Measurements from ENCODE around the gene RFXAP.

Gene RFXAP

DNA sequence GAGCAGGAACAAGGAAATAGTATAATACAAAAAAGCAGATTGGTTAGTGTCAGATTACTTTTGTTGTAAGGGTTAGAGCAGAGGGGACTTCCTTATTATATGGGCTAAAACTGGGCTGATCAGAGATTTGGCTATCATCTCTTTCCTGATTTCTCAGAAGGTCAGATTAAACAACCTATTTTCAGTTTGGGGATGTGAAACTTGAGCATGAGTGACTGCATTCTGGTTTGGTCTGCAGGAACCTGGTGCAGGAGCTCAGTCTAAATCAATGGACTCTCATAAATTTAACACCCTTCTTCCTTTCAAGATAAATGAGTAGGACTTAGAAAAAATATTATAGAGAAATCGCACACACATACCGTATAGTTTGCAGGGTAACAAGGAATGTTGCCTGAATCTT lies 12.9 kb upstream of the RFXAP start:
- peak overlapping the region; percentile 24 to 80 (median 61); a peak in 21 of 22 replicates for H3K4me2 ChIP-seq
- H3K9ac ChIP-seq: peak overlapping the region in 2 of 11 experiments; percentile 4 to 25; a peak in 1 of 22 replicates
- no peak for TF ChIP-seq Cebpa-rat (IDR thresholded peaks at IDR 0.05)
- H3K27me3 ChIP-seq: no peaks in the 10 kb centered on the region
- H3K36me3 ChIP-seq: no peaks in the 10 kb centered on the region
- no peaks in the 10 kb centered on the region for H3K9me3 ChIP-seq (replicated peaks in 1 of 11)
- no peaks in the 10 kb centered on the region for H4K20me1 ChIP-seq
- H3K4me1 ChIP-seq: peaks cover 28 to 37% (median 35%) of the 10 kb centered on the region in 10 experiments
- H3K4me3 ChIP-seq: no peak overlapping the region
- peak overlapping the region in 7 of 11 experiments; percentile 11 to 54 (median 38); a peak in 8 of 22 replicates for H3K27ac ChIP-seq

DNA sequence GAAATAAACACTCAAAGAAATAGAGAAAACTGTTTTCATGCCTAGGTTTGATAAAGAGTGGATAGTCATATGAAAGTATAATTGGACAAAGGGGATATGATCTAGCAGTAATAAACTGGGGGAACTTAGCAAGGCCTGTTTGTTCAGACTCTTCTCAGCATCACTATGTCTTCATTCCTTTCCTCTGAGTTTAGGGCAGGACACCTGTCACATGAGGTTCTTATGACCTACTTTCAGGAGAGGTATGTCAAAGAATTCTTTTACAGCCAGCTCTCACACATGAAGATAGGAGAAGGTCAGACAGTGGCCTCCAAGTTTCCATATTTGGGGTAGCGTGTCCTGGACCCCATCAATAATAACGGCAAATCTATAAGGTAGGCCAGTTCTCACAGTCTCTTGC lies 11.4 kb upstream of the RFXAP start:
- H3K4me3 ChIP-seq: no peak overlapping the region
- no peak overlapping the region for H3K4me2 ChIP-seq
- no peak overlapping the region for H3K9ac ChIP-seq
- peaks cover 28 to 37% (median 35%) of the 10 kb centered on the region in 10 experiments for H3K4me1 ChIP-seq
- no peak overlapping the region for H3K27ac ChIP-seq
- H4K20me1 ChIP-seq: no peaks in the 10 kb centered on the region
- H3K9me3 ChIP-seq (replicated peaks in 1 of 11): no peaks in the 10 kb centered on the region
- H3K27me3 ChIP-seq: no peaks in the 10 kb centered on the region
- TF ChIP-seq Cebpa-rat (IDR thresholded peaks at IDR 0.05): no peak
- H3K36me3 ChIP-seq: no peaks in the 10 kb centered on the region

DNA sequence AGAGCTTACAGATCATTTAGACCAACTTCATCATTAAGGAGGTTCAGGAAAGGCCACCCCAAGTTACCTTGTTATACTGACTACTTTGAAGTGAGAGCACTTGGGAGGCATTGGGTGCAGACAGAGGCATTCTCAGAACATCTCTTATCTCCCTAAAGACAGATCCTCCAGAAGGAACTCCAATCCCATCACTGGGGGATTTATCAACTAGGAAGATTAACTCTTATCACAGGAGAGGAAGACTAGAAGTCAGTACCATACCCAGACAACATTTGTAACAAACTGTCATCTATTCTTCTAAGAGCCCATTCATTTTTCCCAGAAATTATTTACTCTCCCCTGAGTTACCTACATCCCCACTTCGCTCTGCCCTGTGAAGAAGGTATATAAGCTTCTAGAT lies 5.8 kb upstream of the RFXAP start:
- no peak for TF ChIP-seq Cebpa-rat (IDR thresholded peaks at IDR 0.05)
- no peak overlapping the region for H3K4me3 ChIP-seq
- peaks cover under 1 to 11% (median 7%) of the 10 kb centered on the region in 10 experiments; a peak in 15 of 20 replicates for H3K4me1 ChIP-seq
- H3K36me3 ChIP-seq: no peaks in the 10 kb centered on the region
- no peak overlapping the region for H3K4me2 ChIP-seq
- no peak overlapping the region for H3K9ac ChIP-seq
- H3K27ac ChIP-seq: no peak overlapping the region
- H3K9me3 ChIP-seq (replicated peaks in 1 of 11): no peaks in the 10 kb centered on the region
- no peaks in the 10 kb centered on the region for H3K27me3 ChIP-seq
- no peaks in the 10 kb centered on the region for H4K20me1 ChIP-seq

DNA sequence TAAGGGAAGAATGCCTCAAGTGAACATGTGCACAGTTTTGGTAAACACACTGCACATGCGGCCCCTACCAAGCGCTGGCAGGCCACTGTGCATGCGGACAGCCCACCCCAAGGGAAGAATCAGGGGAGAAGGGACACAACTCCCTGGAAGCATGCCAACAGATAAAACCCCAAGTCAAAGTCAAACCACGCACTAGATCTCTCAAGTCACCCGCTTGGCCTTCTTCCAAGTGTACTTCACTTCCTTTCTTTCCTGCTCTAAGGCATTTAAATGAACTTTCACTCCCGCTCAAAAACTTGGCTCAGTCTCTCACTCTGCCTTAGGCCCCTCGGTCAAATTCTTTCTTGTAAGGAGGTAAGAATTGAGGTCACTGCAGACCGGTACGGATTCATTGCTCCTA lies 4.6 kb upstream of the RFXAP start:
- H3K9ac ChIP-seq: no peak overlapping the region
- H3K4me1 ChIP-seq: peaks cover 4 to 15% (median 12%) of the 10 kb centered on the region in 10 experiments; a peak in 15 of 20 replicates
- TF ChIP-seq Cebpa-rat (IDR thresholded peaks at IDR 0.05): no peak
- no peaks in the 10 kb centered on the region for H3K36me3 ChIP-seq
- H4K20me1 ChIP-seq: no peaks in the 10 kb centered on the region
- no peaks in the 10 kb centered on the region for H3K9me3 ChIP-seq (replicated peaks in 1 of 11)
- H3K4me2 ChIP-seq: peak overlapping the region in 7 of 11 experiments; percentile 7 to 48 (median 30); a peak in 11 of 22 replicates
- no peaks in the 10 kb centered on the region for H3K27me3 ChIP-seq
- H3K27ac ChIP-seq: no peak overlapping the region
- no peak overlapping the region for H3K4me3 ChIP-seq

DNA sequence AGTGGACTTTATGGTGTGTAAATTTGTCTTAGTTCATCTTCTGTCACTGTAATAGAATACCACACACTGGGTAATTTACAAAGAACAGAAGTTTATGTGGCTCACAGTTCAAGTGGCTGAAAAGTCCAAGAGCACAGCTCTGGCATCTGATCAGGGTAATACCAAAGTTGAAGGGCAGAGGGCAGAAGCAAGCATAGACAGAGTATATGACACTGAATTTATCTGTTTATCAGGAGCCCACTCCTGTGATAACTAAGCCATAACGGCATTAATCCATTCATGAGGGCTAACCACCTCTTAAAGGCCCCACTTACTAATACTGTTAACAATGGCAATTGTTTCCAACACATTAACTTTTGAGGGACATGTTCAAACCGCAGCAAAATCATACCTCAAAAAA lies 4.0 kb upstream of the RFXAP start:
- H3K27me3 ChIP-seq: no peaks in the 10 kb centered on the region
- no peak overlapping the region for H3K27ac ChIP-seq
- no peaks in the 10 kb centered on the region for H3K9me3 ChIP-seq (replicated peaks in 1 of 11)
- H3K4me2 ChIP-seq: no peak overlapping the region; a peak in 2 of 22 replicates
- no peak overlapping the region for H3K4me3 ChIP-seq
- peaks cover 0 to 5% (median 0%) of the 10 kb centered on the region in 11 experiments; a peak in 3 of 22 replicates for H4K20me1 ChIP-seq
- H3K36me3 ChIP-seq: no peaks in the 10 kb centered on the region
- peaks cover 9 to 19% (median 14%) of the 10 kb centered on the region in 10 experiments; a peak in 18 of 20 replicates for H3K4me1 ChIP-seq
- no peak overlapping the region for H3K9ac ChIP-seq
- TF ChIP-seq Cebpa-rat (IDR thresholded peaks at IDR 0.05): no peak

DNA sequence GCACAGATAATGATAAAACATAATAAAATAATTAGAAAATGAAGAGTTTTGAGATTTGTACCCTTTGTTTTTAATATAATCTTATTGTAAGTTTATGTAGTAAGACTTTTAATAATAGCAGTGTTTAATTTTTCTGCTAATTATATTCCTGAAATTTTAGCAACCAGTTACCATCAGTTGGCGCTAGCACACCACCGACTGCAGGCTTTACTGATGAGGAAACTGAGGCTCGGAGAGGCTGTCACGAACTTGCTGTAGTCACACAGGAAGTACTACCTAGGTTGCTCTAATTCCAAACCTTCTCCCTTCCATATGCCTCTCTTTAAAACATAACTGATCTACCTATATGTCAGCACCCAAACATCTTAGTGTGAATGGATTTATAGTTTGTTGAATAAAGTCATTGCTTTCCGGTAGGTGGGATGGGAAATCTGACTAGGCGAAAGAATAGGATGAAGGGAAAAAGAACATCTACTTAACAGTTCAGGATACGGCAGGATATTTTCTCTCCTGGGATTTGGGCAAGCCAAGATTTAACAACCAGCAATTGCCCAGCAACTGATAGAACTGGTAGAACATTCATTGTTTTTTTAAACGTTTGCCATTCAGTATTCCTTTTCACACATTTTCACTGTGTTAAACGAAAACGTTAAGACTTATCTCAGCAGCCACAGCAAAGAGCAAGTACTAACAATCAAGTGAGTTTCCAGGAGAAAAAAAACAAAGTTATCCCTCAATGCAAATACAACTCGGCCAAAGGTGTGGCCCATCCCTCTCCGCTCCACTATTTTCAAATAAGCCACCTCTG lies 822 bp upstream of the RFXAP start:
- TF ChIP-seq Cebpa-rat (IDR thresholded peaks at IDR 0.05): no peak
- peak overlapping the region in 10 of 11 experiments; percentile 83 to 94 (median 91); a peak in 19 of 22 replicates for H3K9ac ChIP-seq
- peaks cover 0 to 36% (median 16%) of the 10 kb centered on the region in 11 experiments; a peak in 11 of 22 replicates for H4K20me1 ChIP-seq
- H3K36me3 ChIP-seq: peaks cover 0 to 8% (median 0%) of the 10 kb centered on the region in 11 experiments; a peak in 4 of 22 replicates
- H3K9me3 ChIP-seq (replicated peaks in 1 of 11): no peaks in the 10 kb centered on the region
- H3K4me2 ChIP-seq: peak overlapping the region; percentile 76 to 99 (median 91)
- peaks cover 39 to 51% (median 44%) of the 10 kb centered on the region in 10 experiments for H3K4me1 ChIP-seq
- H3K4me3 ChIP-seq: peak overlapping the region; percentile 81 to 93 (median 83)
- H3K27ac ChIP-seq: peak overlapping the region in 7 of 11 experiments; percentile 81 to 93 (median 89); a peak in 8 of 22 replicates
- no peaks in the 10 kb centered on the region for H3K27me3 ChIP-seq

DNA sequence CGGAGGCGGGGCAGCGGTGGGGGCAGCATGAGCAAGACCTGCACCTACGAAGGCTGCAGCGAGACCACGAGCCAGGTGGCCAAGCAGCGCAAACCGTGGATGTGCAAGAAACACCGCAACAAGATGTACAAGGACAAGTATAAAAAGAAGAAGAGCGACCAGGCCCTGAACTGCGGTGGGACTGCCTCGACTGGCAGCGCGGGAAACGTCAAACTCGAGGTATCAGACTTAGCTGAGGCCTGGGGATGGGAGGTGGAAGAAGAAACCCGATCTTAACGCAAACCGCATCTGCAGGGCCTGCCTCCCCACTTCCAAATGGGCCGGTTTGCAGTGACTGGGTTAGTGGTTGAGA lies 693 bp downstream of the RFXAP start:
- no peak for TF ChIP-seq Cebpa-rat (IDR thresholded peaks at IDR 0.05)
- Histone ChIP-seq H3K4me3 (peak overlapping the region; percentile 81 to 93 (median 83)), H4K20me1 (peaks cover 0 to 49% (median 21%) of the 10 kb centered on the region in 11 experiments; a peak in 11 of 22 replicates), H3K4me2 (peak overlapping the region; percentile 76 to 99 (median 91)), H3K27me3 (no peaks in the 10 kb centered on the region), H3K4me1 (peaks cover 33 to 53% (median 42%) of the 10 kb centered on the region in 10 experiments), H3K36me3 (peaks cover 0 to 24% (median 6%) of the 10 kb centered on the region in 11 experiments; a peak in 9 of 22 replicates), H3K9me3 (replicated peaks in 1 of 11) (no peaks in the 10 kb centered on the region), H3K27ac (peak overlapping the region; percentile 52 to 93 (median 89); a peak in 21 of 22 replicates), H3K9ac (peak overlapping the region; percentile 83 to 94 (median 91))

DNA sequence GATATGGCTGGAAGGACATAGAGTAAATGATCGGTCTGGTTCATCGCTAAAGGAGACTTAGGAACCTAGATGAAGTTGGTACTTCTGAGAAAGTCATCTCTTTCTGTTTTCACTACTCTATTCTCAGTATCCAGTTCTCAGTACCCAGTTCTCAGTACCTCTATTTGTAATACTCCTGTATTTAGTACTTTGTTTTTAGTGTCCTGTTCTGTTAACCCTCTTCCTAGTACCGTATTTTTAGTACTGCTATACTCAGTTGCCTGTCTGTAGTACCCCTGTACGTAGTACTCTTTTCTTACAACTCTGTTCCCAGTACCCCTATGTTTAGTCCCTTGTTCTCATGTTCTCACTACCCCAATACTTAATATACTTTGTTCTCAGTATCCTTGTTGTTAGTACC lies 1.2 kb downstream of the RFXAP start:
- Histone ChIP-seq H3K4me2 (peak overlapping the region; percentile 76 to 99 (median 91)), H3K9me3 (replicated peaks in 1 of 11) (no peaks in the 10 kb centered on the region), H3K36me3 (peaks cover 0 to 29% (median 7%) of the 10 kb centered on the region in 11 experiments; a peak in 16 of 22 replicates), H3K4me3 (peak overlapping the region; percentile 81 to 93 (median 83)), H3K27me3 (no peaks in the 10 kb centered on the region), H3K27ac (peak overlapping the region in 10 of 11 experiments; percentile 73 to 93 (median 89); a peak in 17 of 22 replicates), H3K9ac (peak overlapping the region; percentile 83 to 94 (median 91)), H4K20me1 (peaks cover 0 to 54% (median 21%) of the 10 kb centered on the region in 11 experiments; a peak in 11 of 22 replicates), H3K4me1 (peaks cover 32 to 52% (median 42%) of the 10 kb centered on the region in 10 experiments)
- TF ChIP-seq Cebpa-rat (IDR thresholded peaks at IDR 0.05): no peak

DNA sequence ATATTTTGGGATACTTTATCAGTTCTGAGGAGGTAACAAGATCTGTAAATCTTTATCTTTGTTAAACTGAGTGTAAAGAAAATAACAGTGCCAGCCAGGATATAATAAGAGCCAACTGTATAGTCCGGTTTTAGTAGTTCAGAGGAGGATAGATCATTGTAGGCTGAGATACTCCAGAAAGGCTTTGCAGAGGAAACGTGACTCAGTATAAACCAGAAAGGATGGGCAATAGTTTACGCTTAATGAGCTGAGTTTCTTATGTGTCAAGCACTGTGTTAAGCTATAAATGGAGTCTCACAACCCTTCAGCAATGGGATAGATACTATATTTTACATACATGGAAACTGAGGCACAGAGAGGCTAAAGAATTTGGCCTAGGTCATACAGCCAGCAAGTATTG lies 3.8 kb downstream of the RFXAP start:
- no peak overlapping the region for H3K27ac ChIP-seq
- peaks cover 32 to 52% (median 42%) of the 10 kb centered on the region in 10 experiments for H3K4me1 ChIP-seq
- H3K9me3 ChIP-seq (replicated peaks in 1 of 11): no peaks in the 10 kb centered on the region
- H3K4me3 ChIP-seq: peak overlapping the region in 2 of 10 experiments; percentile 26 to 82; a peak in 2 of 20 replicates
- peak overlapping the region; percentile 6 to 99 (median 80); a peak in 19 of 22 replicates for H3K4me2 ChIP-seq
- peak overlapping the region in 1 of 11 experiments; percentile 24; a peak in 2 of 22 replicates for H3K9ac ChIP-seq
- H3K36me3 ChIP-seq: peaks cover 14 to 54% (median 28%) of the 10 kb centered on the region in 11 experiments; a peak in 21 of 22 replicates
- no peak for TF ChIP-seq Cebpa-rat (IDR thresholded peaks at IDR 0.05)
- H4K20me1 ChIP-seq: peaks cover 0 to 55% (median 21%) of the 10 kb centered on the region in 11 experiments; a peak in 11 of 22 replicates
- no peaks in the 10 kb centered on the region for H3K27me3 ChIP-seq

Measured in BLaER1 treated with 17β-estradiol and CSF1 and Interleukin-3, amounts not matched to agents 10 nM and 100 nM (cell line).